ENCODE results near the gene TACR1. TPM values are rescaled to one million over a fixed set of nuclear protein-coding genes. Genes with fewer than 3 reads are reported as not detected.
"Not testable (repeated sequence)": the region's sequence is repeated elsewhere in the genome, so short reads cannot be mapped to it uniquely, and the experiment has no call there.

The TACR1 gene
- total and polyA plus RNA-seq, 8 donors, result 0.07 to 0.40 (median 0.09) TPM

GRCh38 chr2:75175456-75175855 is 23.9 kb downstream of the TACR1 start:
- 52 to 59% methylated on average over 3 of the region's 3 CpGs for WGBS, 2 donors
- TF ChIP-seq, protein P1, sequence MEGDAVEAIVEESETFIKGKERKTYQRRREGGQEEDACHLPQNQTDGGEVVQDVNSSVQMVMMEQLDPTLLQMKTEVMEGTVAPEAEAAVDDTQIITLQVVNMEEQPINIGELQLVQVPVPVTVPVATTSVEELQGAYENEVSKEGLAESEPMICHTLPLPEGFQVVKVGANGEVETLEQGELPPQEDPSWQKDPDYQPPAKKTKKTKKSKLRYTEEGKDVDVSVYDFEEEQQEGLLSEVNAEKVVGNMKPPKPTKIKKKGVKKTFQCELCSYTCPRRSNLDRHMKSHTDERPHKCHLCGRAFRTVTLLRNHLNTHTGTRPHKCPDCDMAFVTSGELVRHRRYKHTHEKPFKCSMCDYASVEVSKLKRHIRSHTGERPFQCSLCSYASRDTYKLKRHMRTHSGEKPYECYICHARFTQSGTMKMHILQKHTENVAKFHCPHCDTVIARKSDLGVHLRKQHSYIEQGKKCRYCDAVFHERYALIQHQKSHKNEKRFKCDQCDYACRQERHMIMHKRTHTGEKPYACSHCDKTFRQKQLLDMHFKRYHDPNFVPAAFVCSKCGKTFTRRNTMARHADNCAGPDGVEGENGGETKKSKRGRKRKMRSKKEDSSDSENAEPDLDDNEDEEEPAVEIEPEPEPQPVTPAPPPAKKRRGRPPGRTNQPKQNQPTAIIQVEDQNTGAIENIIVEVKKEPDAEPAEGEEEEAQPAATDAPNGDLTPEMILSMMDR (IDR thresholded peaks at IDR 0.05), result no peak
- DNase-seq, result no peak
- intact Hi-C loops (cut with DNase I), result no loop called here
- no peak for FAIRE-seq
- Histone ChIP-seq H3K9me3 (no peaks in the 10 kb centered on the region), H3K4me3 (no peak overlapping the region), H3K27ac (no peak overlapping the region), H3K36me3 (no peaks in the 10 kb centered on the region), H3K4me1 (no peaks in the 10 kb centered on the region), H3K27me3 (no peaks in the 10 kb centered on the region)
- ATAC-seq, result no peak

GRCh38 chr2:75174981-75175380 is 24.3 kb downstream of the TACR1 start:
- Histone ChIP-seq H3K4me1 (no peaks in the 10 kb centered on the region), H3K36me3 (no peaks in the 10 kb centered on the region), H3K27ac (no peak overlapping the region), H3K9me3 (no peaks in the 10 kb centered on the region), H3K4me3 (no peak overlapping the region), H3K27me3 (no peaks in the 10 kb centered on the region)
- ATAC-seq (no peak), DNase-seq (no peak), FAIRE-seq (no peak)
- TF ChIP-seq, protein P1 (IDR thresholded peaks at IDR 0.05), result no peak
- WGBS, 2 donors, result 80 to 82% methylated on average over 2 of the region's 2 CpGs
- intact Hi-C loops (cut with DNase I), result no loop called here

GRCh38 chr2:75174519-75174918 is 24.8 kb downstream of the TACR1 start:
- H3K36me3 ChIP-seq, result no peaks in the 10 kb centered on the region
- no peaks in the 10 kb centered on the region for H3K4me1 ChIP-seq
- H3K27me3 ChIP-seq, result no peaks in the 10 kb centered on the region
- ATAC-seq (no peak), FAIRE-seq (no peak), DNase-seq (no peak)
- TF ChIP-seq, protein P1 (IDR thresholded peaks at IDR 0.05), result no peak
- intact Hi-C loops (cut with DNase I), result no loop called here
- no peak overlapping the region for H3K4me3 ChIP-seq
- no peaks in the 10 kb centered on the region for H3K9me3 ChIP-seq
- WGBS, 2 donors, result 56 to 64% methylated on average over 2 of the region's 2 CpGs
- no peak overlapping the region for H3K27ac ChIP-seq

GRCh38 chr2:75173740-75174139 is 25.6 kb downstream of the TACR1 start:
- Histone ChIP-seq H3K9me3 (no peaks in the 10 kb centered on the region), H3K36me3 (no peaks in the 10 kb centered on the region), H3K27ac (no peak overlapping the region), H3K4me1 (no peaks in the 10 kb centered on the region), H3K4me3 (no peak overlapping the region), H3K27me3 (no peaks in the 10 kb centered on the region)
- no peak for DNase-seq
- TF ChIP-seq, protein P1 (IDR thresholded peaks at IDR 0.05), result no peak
- intact Hi-C loops (cut with DNase I), result no loop called here
- ATAC-seq, result no peak
- FAIRE-seq, result no peak

DNA sequence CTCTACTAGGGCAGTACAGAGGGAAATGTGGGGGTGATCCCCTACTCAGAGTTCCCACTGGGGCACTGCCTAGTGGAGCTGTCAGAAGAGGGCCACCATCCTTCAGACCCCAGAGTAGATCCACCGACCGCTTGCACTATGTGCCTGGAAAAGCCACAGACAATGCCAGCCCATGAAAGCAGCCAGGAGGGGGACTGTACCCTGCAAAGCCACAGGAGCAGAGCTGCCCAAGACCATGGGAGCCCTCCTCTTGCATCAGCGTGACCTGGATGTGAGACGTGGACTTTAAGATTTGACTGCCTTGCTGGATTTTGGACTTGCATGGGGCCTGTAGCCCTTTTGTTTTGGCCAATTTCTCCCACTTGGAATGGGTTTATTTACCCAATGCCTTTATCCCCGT is 27.9 kb downstream of the TACR1 start:
- H3K27ac ChIP-seq; ATAC-seq; H3K9me3 ChIP-seq; intact Hi-C loops (cut with DNase I); FAIRE-seq; H3K4me1 ChIP-seq; H3K4me3 ChIP-seq; H3K27me3 ChIP-seq; DNase-seq; H3K36me3 ChIP-seq: not testable (repeated sequence)
- 85 to 91% methylated on average over 5 of the region's 5 CpGs for WGBS, 2 donors

GRCh38 chr2:75170889-75171288 is 28.4 kb downstream of the TACR1 start:
- Histone ChIP-seq H3K27me3 (no peaks in the 10 kb centered on the region), H3K9me3 (no peaks in the 10 kb centered on the region), H3K4me3 (no peak overlapping the region), H3K27ac (no peak overlapping the region), H3K4me1 (no peaks in the 10 kb centered on the region), H3K36me3 (no peaks in the 10 kb centered on the region)
- FAIRE-seq (no peak), ATAC-seq (no peak), DNase-seq (no peak)
- WGBS, 2 donors, result 96 to 97% methylated on average over 2 of the region's 2 CpGs
- TF ChIP-seq, protein P1 (IDR thresholded peaks at IDR 0.05), result no peak
- intact Hi-C loops (cut with DNase I), result no loop called here
